HG03571 (cell line): ENCODE measurements around the gene PNMA5.
"Not testable (repeated sequence)": the region's sequence is repeated elsewhere in the genome, so short reads cannot be mapped to it uniquely, and the experiment has no call there.

Experiments
- ATAC-seq: cut with Tn5 transposase; IDR thresholded peaks from one replicate; pipeline ENCODE4 v1.9.1; 2021; ENCODE audit not compliant: unreplicated experiment

Gene PNMA5

GRCh38 chrX:152993933-152994332, at the start of gene PNMA5:
PNMA5 (minus strand) TSS chrX:152994116; CDS start chrX:152991598, 2,518 bp downstream.
- no peak for ATAC-seq

GRCh38 chrX:153032397-153033118, 38.6 kb upstream of the PNMA5 start:
- ATAC-seq: peak; percentile 74

- ATAC-seq: no peak
Measured at GRCh38 chrX:153030801-153031200, 36.9 kb upstream of the PNMA5 start.

- no peak for ATAC-seq
Measured at GRCh38 chrX:153029875-153030274, 36.0 kb upstream of the PNMA5 start.

- no peak for ATAC-seq
Measured at GRCh38 chrX:153029162-153029561, 35.2 kb upstream of the PNMA5 start.

GRCh38 chrX:153028487-153028886, 34.6 kb upstream of the PNMA5 start:
- ATAC-seq: not testable (repeated sequence)

- not testable (repeated sequence) for ATAC-seq
Measured at GRCh38 chrX:153026501-153026900, 32.6 kb upstream of the PNMA5 start.

GRCh38 chrX:153019166-153019565, 25.2 kb upstream of the PNMA5 start:
- no peak for ATAC-seq

- ATAC-seq: not testable (repeated sequence)
Measured at GRCh38 chrX:153017174-153017573, 23.3 kb upstream of the PNMA5 start.

GRCh38 chrX:153004780-153005179, 10.9 kb upstream of the PNMA5 start:
- no peak for ATAC-seq

GRCh38 chrX:153003981-153004380, 10.1 kb upstream of the PNMA5 start:
- ATAC-seq: no peak

- ATAC-seq: not testable (repeated sequence)
Measured at GRCh38 chrX:153002182-153002581, 8.3 kb upstream of the PNMA5 start.

- ATAC-seq: no peak
Measured at GRCh38 chrX:152997337-152997736, 3.4 kb upstream of the PNMA5 start.

GRCh38 chrX:152992115-152992514, 1.8 kb downstream of the PNMA5 start:
- no peak for ATAC-seq

- no peak for ATAC-seq
Measured at GRCh38 chrX:152991123-152991522, 2.8 kb downstream of the PNMA5 start.

GRCh38 chrX:152989292-152989658, 4.6 kb downstream of the PNMA5 start:
- no peak for ATAC-seq

GRCh38 chrX:152988536-152989291, 5.2 kb downstream of the PNMA5 start:
- no peak for ATAC-seq

- no peak for ATAC-seq
Measured at GRCh38 chrX:152987801-152988200, 6.1 kb downstream of the PNMA5 start.

GRCh38 chrX:152987156-152987555, 6.8 kb downstream of the PNMA5 start:
- not testable (repeated sequence) for ATAC-seq

GRCh38 chrX:152985383-152985782, 8.5 kb downstream of the PNMA5 start:
- ATAC-seq: not testable (repeated sequence)

- ATAC-seq: no peak
Measured at GRCh38 chrX:152968193-152968592, 25.7 kb downstream of the PNMA5 start.

GRCh38 chrX:152960115-152960514, 33.8 kb downstream of the PNMA5 start:
- no peak for ATAC-seq
